ENCODE results near the gene TMOD2.

DNA sequence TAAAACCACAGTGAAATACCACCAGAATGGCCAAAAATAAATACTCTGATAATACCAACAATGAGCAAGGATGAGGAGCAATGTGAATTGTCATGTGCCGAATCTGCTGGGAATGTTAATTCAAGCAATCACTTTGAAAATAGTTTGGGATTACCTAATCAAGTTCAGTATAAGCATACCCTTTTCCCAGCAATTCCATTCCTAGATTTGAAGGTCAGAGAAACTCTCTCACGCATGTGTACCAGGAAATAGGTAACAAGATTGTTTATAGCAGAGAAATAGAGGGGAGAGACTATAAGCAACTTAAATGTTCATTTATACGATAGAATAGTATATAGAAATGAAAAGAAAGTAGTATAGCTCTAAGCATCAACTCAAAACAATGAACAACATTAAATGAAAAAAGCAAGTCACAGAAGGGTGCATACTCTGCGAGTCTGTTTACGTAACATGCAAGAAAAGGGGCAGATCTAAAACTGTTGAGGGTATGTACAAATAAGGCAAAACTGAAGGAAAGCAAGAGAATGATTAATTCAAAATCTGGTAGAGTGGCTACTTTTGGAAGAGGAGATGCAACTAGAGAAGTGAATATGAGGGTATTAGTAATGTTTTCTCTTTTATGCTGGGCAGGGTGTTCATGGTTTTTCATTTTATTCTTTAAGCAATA, 105.5 kb downstream of the TMOD2 start:
- no peak for TF ChIP-seq CHD2 (IDR thresholded peaks at IDR 0.05; ENCODE audit: low read length)
- TF ChIP-seq EZH2 (IDR thresholded peaks at IDR 0.05; ENCODE audit: low read depth, low read length, severe bottlenecking): no peak
- no peak for TF ChIP-seq POLR2A (IDR thresholded peaks at IDR 0.05; ENCODE audit: control extremely low read depth in 1 of 2, low read depth in 2 of 2, low read length in 2 of 2)
- TF ChIP-seq MAFK (IDR thresholded peaks at IDR 0.05; ENCODE audit: low read depth, low read length): no peak

Measured in H1 (cell line).